HG03064 (cell line): Measurements from ENCODE around the gene KRTAP10-7.
"Not testable (repeated sequence)": the region's sequence is repeated elsewhere in the genome, so short reads cannot be mapped to it uniquely, and the experiment has no call there.

Source experiments
- ATAC-seq: cut with Tn5 transposase; IDR thresholded peaks from one replicate; pipeline ENCODE4 v1.9.1; 2021; ENCODE audit warnings: low read depth; ENCODE audit not compliant: unreplicated experiment

The KRTAP10-7 gene

GRCh38 chr21:44571844-44572782, 28.3 kb upstream of the KRTAP10-7 start:
- ATAC-seq = no peak

DNA sequence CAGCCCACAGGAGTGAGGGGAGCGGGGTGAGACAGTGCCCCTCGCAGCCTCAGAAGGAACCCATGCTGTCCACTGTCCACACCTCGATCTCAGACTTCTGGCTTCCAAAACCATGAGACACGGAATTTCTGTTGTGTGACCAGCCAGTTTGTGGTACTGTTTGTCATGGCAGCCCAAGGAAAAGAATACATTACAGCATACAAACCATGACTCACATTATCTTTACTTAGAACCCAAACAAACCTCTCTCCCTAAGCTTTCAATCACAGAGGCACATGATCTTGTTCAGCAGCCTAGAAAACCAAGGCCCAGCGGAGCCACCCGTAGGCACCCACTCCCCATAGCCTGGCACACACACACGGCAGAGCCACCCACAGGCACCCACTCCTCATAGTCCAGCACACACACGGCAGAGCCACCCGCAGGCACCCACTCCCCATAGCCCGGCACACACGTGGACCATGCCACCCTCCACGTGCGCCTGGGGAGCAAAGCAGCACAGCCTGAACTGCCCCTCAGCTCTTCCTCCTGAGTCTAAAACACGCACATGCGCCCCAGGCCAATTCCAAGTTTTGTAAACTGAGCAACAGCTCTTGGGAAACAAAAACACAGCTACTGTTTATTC, 27.3 kb upstream of the KRTAP10-7 start:
- ATAC-seq = no peak

DNA sequence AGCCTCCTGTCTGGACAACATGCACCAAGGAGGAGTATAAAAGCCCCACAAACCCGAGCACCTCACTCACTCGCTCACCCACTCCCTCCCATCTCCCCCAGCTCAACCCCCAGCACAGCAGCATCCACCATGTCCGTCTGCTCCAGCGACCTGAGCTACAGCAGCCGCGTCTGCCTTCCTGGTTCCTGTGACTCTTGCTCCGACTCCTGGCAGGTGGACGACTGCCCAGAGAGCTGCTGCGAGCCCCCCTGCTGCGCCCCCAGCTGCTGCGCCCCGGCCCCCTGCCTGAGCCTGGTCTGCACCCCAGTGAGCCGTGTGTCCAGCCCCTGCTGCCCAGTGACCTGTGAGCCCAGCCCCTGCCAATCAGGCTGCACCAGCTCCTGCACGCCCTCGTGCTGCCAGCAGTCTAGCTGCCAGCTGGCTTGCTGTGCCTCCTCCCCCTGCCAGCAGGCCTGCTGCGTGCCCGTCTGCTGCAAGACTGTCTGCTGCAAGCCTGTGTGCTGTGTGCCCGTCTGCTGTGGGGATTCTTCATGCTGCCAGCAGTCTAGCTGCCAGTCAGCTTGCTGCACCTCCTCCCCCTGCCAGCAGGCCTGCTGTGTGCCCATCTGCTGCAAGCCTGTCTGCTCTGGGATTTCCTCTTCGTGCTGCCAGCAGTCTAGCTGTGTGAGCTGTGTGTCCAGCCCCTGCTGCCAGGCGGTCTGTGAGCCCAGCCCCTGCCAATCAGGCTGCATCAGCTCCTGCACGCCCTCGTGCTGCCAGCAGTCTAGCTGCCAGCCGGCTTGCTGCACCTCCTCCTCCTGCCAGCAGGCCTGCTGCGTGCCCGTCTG, 26.6 kb upstream of the KRTAP10-7 start, which contains the start of gene KRTAP10-4:
Gene KRTAP10-4, plus strand, starts transcription at position 100 of the 827 bp plus-strand sequence. Its CDS starts 30 bp downstream, at position 130.
- not testable (repeated sequence) for ATAC-seq

- no peak for ATAC-seq
Observed at GRCh38 chr21:44574457-44575306, 25.7 kb upstream of the KRTAP10-7 start.

DNA sequence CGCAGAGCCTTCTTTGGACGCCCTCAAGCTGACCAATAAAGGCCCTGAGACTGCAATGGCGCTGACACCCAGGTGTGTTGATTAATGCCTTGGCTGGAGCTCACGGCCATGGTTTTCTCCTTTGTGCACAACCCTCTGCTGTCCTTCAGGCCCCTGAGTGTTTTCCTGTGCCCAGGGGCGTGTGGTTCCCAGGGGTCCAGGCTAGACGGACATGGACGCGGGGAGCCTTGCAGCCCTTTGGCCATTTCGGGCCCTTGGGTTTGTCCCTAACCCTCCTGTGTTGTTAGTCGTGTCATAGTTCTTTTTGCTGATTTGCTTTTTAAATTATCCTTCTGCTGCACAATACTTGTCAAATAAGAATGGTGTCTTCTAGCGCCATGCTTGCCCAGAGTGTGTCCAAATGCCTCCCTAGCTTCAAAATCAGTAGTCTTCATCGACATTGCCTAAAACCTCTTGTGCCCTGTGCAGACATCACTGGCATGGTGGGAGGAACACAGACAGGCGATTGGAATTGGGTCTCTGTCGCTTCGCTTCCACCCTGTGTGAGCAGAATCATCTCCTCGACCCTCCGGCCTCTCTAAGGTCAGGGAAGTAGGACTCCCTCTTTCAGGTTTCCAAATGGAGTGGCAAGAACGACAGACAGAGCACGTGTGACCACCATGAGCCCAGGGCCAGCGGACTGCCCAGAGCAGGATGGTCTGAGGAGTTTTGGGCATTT, 24.9 kb upstream of the KRTAP10-7 start:
- no peak for ATAC-seq

DNA sequence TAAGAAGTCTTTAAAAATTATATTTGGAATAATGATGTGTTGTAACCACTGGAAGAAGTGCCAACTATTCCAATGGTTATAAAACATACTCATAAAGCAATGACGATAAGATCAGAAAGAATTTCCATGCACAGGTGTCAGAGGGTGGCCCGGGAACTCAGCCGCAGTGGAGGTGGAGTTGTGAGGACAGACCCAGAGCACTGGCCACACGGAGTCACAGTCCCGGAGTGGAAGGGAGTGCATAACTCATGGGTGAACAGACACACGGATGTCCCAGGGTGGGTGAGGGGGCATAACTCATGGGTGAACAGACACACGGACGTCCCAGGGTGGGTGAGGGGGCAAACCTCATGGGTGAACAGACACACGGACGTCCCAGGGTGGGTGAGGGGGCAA, 24.4 kb upstream of the KRTAP10-7 start:
- no peak for ATAC-seq

DNA sequence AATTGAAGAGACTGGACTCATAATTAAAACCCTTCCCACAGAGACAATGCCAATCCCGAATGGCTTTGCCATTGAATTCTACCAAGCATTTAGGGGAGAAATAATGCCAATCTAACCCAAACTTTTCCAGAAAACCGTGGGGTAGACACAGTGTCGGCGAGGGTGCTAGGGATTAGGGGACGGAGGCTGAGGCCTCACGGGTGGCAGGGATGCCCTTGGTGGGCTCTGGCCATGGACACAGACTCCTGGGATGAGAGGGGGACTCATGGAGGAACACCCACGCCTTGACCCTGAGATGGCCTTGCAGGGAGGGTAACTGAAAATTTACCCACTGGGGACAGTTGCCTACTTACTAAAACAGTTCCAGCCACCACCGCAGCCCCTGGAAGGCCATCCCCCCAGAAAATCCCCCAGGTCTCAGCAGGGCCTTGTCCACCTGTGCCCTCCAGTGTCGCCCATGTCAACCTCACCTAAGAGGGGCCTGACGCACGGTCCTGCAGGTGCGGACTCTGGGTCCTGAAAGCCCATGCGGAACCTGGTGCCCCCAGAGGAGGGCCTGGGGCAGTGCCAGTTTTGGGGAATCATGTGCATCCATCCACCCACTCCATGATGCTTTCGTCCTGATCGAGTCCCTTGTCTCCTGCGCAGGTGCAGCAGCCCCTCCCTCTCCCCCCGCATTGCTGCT, 21.9 kb upstream of the KRTAP10-7 start:
- ATAC-seq = no peak

DNA sequence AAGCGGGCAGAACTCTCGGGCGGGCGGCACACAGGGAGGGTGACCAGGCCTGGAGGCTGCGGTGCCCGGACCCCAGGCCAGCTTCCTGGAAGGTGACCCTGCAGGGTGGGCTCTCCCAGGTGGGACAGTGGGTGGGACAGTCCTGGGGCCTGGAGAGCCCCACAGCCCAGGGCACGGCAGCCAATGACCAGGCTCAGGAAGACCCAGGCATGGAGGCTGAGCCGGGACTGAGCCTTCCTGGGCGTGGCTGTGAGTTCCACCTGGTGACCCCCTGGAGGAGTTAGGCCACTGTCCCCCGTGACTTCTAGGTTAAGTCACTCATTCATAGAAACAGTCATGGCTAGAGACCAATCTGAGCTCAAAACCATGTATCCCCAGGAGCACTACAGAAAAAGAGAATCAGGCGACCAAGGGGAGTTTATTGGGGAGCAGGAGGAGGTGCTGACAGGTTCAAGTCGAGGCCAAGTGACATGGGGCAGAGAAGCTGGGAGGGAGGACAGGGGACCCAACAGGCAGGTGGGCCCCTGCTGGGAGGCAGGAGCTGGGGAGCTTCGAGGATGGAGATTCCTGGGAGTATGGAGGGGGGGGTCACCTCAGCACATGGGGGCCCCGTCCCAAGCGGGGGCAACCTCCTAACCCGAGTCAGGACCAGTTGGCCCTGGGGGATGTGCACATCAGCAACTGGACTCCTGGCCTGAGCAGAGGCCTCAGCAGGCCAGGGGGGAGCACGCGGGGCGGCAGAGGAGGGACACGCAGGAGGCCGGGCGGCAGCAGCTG, 21.2 kb upstream of the KRTAP10-7 start:
- no peak for ATAC-seq

GRCh38 chr21:44579833-44580144, 20.6 kb upstream of the KRTAP10-7 start:
- ATAC-seq = no peak

- not testable (repeated sequence) for ATAC-seq
Observed at GRCh38 chr21:44580231-44580821, 20.1 kb upstream of the KRTAP10-7 start, which contains the start of gene KRTAP10-5. Gene KRTAP10-5, minus strand, starts transcription at chr21:44580604. Its CDS starts 26 bp downstream, at chr21:44580578.

DNA sequence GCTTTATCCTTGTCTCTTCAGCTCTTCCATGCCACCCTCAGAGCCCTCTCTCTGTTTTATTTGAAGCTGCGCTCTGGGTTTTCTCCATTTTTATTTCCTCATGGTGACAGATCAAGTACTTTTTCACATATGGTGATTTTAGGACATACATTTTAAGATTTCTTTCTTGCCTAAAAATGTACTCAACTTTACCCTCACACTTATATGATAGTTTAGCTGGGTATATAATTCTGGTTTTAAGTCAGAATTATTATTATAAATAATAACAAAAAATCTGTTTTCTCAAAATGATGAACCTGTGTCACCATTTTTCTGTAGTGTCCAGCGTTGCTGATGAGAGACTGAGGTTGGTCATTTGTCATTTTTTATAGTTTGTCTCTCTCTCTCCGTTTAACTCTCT, 19.2 kb upstream of the KRTAP10-7 start:
- no peak for ATAC-seq

DNA sequence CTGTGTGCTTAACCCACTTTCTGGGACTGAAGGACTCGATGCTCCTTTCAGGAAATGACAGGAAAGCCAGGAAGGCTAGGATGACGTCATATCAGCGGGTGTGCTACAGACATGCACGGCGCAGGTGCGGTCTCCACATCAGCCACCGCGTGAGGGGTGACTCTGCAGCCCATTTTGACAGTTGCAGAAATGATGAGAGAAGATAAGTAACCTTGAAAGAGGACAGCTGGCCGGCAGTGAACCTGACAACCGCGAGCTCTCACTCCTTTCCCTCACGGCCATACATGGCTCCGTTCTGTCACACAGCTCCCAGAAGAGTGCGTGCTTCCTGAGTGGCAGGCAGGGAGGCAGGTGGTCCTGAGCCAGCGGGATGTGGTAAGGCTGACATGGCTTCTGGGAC, 18.3 kb upstream of the KRTAP10-7 start:
- ATAC-seq = no peak

GRCh38 chr21:44583089-44583799, 17.2 kb upstream of the KRTAP10-7 start:
- no peak for ATAC-seq

GRCh38 chr21:44583800-44584147, 16.6 kb upstream of the KRTAP10-7 start:
- ATAC-seq = no peak

- no peak for ATAC-seq
Observed at GRCh38 chr21:44585892-44586291, 14.5 kb upstream of the KRTAP10-7 start.

DNA sequence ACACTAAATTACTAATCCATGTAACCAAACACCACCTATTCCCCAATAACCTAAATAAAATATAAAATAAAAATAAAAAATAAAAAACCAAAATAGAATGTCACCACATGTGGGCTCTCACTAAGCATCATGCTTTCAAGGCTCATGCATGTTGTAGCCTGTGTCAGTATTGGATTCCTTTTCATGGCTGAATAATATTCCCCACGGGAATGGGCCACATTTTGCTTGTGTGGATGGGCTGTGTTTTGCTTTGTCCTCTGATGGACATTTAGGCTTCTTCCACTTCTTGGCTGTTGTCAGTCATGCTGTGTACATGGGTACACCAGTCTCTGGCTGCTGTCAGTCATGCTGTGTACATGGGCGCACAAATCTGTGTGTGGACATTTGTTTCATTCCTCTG, 11.3 kb upstream of the KRTAP10-7 start:
- no peak for ATAC-seq

DNA sequence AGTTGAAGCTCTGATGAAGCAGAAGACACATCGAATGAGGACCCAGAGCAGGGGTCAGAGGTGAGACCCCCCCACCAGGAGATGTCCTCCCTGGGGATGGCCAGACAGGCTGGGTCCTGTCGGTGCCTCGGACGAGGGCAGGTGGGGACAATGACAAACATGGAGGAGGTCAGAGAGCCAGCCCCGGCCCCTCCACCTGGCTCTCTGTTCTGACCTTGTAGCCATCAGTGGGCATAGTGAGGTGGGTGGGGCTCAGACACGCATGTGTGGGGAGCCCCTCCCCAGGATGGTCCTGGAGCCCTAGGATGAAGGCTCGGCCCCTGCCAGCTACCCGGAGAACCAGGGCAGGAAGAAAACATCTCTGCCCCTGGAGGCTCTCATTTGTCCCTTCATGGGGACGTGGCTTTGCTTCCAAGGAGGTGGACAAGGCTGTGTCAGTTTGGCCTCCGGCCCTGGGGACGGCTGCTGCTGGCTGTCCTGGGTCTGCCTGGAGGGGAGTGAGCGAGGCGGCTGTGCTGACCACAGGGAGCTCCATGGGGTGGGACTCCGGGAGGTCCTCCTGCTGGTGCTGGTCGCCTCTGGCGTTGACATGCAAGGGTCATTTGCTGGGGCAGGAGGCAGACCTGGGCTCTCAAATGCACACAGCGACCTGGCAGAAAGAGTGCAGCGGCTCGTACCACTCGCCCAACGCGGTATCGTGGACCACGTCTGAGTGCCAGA, 10.7 kb upstream of the KRTAP10-7 start:
- ATAC-seq = no peak
